HG03558 (cell line): ENCODE results near the gene TNNI3K.

Experiments
- ATAC-seq: cut with Tn5 transposase; IDR thresholded peaks from one replicate; pipeline ENCODE4 v1.9.1; 2021; ENCODE audit warnings: moderate number of reproducible peaks; ENCODE audit not compliant: unreplicated experiment; ENCODE audit errors: extremely low read depth

TNNI3K gene

GRCh38 chr1:74531796-74532195, 296.6 kb downstream of the TNNI3K start:
- ATAC-seq, result no peak

GRCh38 chr1:74534241-74534640, 299.1 kb downstream of the TNNI3K start:
- ATAC-seq, result no peak

- ATAC-seq, result no peak
Observed at GRCh38 chr1:74545821-74546220, 310.6 kb downstream of the TNNI3K start.

- ATAC-seq, result no peak
Observed at GRCh38 chr1:74548961-74549750, 314.0 kb downstream of the TNNI3K start.

- ATAC-seq, result no peak
Observed at GRCh38 chr1:74549932-74550331, 314.7 kb downstream of the TNNI3K start.

GRCh38 chr1:74570797-74571492, 335.8 kb downstream of the TNNI3K start:
- no peak for ATAC-seq

GRCh38 chr1:74571493-74571800, 336.3 kb downstream of the TNNI3K start:
- ATAC-seq, result no peak

GRCh38 chr1:74571891-74572290, 336.7 kb downstream of the TNNI3K start:
- ATAC-seq, result no peak

- no peak for ATAC-seq
Observed at GRCh38 chr1:74578101-74578500, 342.9 kb downstream of the TNNI3K start.

GRCh38 chr1:74579425-74579824, 344.2 kb downstream of the TNNI3K start:
- ATAC-seq, result peak; percentile 98

- ATAC-seq, result no peak
Observed at GRCh38 chr1:74583397-74583796, 348.2 kb downstream of the TNNI3K start.

- no peak for ATAC-seq
Observed at GRCh38 chr1:74584185-74584584, 349.0 kb downstream of the TNNI3K start.

GRCh38 chr1:74586253-74586897, 351.2 kb downstream of the TNNI3K start:
- no peak for ATAC-seq

GRCh38 chr1:74587888-74588287, 352.7 kb downstream of the TNNI3K start:
- ATAC-seq, result no peak

- no peak for ATAC-seq
Observed at GRCh38 chr1:74590288-74590687, 355.1 kb downstream of the TNNI3K start.

GRCh38 chr1:74591949-74592348, 356.8 kb downstream of the TNNI3K start:
- no peak for ATAC-seq

GRCh38 chr1:74592580-74593355, 357.6 kb downstream of the TNNI3K start:
- ATAC-seq, result no peak
